B cell (primary cell): ENCODE measurements around the gene SNCB. TPM values are rescaled to one million over a fixed set of nuclear protein-coding genes. Genes with fewer than 3 reads are reported as not detected.

Experiments used
- ATAC-seq: fragments of 200-7000 bp; cut with Tn5 transposase; one replicate; pipeline ENCODE4 v1.10.0; 2021; ENCODE audit warnings: low read depth, mild to moderate bottlenecking, moderate number of reproducible peaks, moderate library complexity
- CTCF ChIA-PET: fragments of 350-600 bp; sonication (Branson Sonifier 250); formaldehyde crosslinking; loops from one replicate; lab custom pipeline; 2021; ENCODE audit warnings: antibody characterized with exemption, inconsistent platforms; lab: Charles Lee
- POLR2A ChIA-PET: fragments of 350-600 bp; sonication (Branson Sonifier 250); formaldehyde crosslinking; loops from one replicate; lab custom pipeline; 2021; ENCODE audit warnings: antibody characterized with exemption; lab: Charles Lee
- DNase-seq: peaks from one replicate; pipeline ENCODE4 v3.0.0; 2013
- H2AFZ ChIP-seq: 2 replicates; pipeline ENCODE4 v1.6.1; 2012; ENCODE audit warnings: mild to moderate bottlenecking, low read depth, low read length; ENCODE audit not compliant: insufficient read depth, poor library complexity, severe bottlenecking
- H3K27ac ChIP-seq, 2 donors: 1 replicate in 1 of 2; 2 replicates in 1 of 2; pipeline ENCODE4 v1.5.1; 2012 to 2013; ENCODE audit warnings: low read length in 2 of 2, mild to moderate bottlenecking in 2 of 2, moderate library complexity in 1 of 2
- H3K27me3 ChIP-seq, 4 experiments: fragments of 200-600 bp in 1 of 4; sonication (generic) in 1 of 4; replicated peaks in 1 of 4; 1 replicate in 2 of 4; 2 replicates in 2 of 4; pipeline versions ENCODE4 v1.6.1 to v1.7.0; 2013 to 2016; ENCODE audit warnings: low read length in 3 of 4, mild to moderate bottlenecking in 2 of 4, mixed read lengths in 1 of 4, moderate library complexity in 1 of 4; ENCODE audit not compliant: insufficient read depth in 4 of 4, control insufficient read depth in 3 of 4; ENCODE audit errors: control extremely low read depth in 1 of 4
- H3K36me3 ChIP-seq, 2 experiments: replicated peaks in 1 of 2; 1 replicate in 1 of 2; 2 replicates in 1 of 2; pipeline versions ENCODE4 v1.6.1 to v1.7.1; 2013; ENCODE audit warnings: low read length in 1 of 2; ENCODE audit not compliant: insufficient read depth in 2 of 2, control insufficient read depth in 1 of 2; ENCODE audit errors: control extremely low read depth in 1 of 2, extremely low read depth in 1 of 2
- H3K4me1 ChIP-seq, 2 donors: fragments of 200-600 bp in 1 of 2; sonication (generic) in 1 of 2; 1 replicate in 1 of 2; 2 replicates in 1 of 2; pipeline versions ENCODE4 v1.5.1 to v1.6.1; 2013 to 2017; ENCODE audit warnings: low read length in 2 of 2; ENCODE audit not compliant: control insufficient read depth in 2 of 2, insufficient read depth in 2 of 2
- H3K4me2 ChIP-seq: replicated peaks from 2 replicates; pipeline ENCODE3; 2012; ENCODE audit warnings: mild to moderate bottlenecking, low read depth, low read length; ENCODE audit not compliant: poor library complexity, severe bottlenecking
- H3K4me3 ChIP-seq, 5 experiments: fragments of 200-600 bp in 1 of 5; sonication (generic) in 1 of 5; 1 replicate in 3 of 5; 2 replicates in 2 of 5; pipeline versions ENCODE4 v1.5.1 to v1.7.0; 2011 to 2016; ENCODE audit warnings: low read length in 4 of 5, mild to moderate bottlenecking in 4 of 5, low read depth in 2 of 5, control low read depth in 1 of 5, moderate library complexity in 1 of 5; ENCODE audit not compliant: insufficient read depth in 1 of 5; ENCODE audit errors: control extremely low read depth in 1 of 5, extremely low read depth in 1 of 5
- H3K79me2 ChIP-seq: fragments of 200-600 bp; sonication (generic); one replicate; pipeline ENCODE4 v1.6.0; 2016; ENCODE audit warnings: low read length; ENCODE audit not compliant: control insufficient read depth, insufficient read depth
- H3K9ac ChIP-seq: fragments of 200-600 bp; sonication (generic); 2 replicates; pipeline ENCODE4 v1.6.1; 2017; ENCODE audit warnings: mild to moderate bottlenecking, low read length, moderate library complexity
- H3K9me3 ChIP-seq, 3 donors: one replicate each; pipeline versions ENCODE4 v1.6.1 to v1.7.1; 2013; ENCODE audit warnings: low read length in 2 of 3; ENCODE audit not compliant: control insufficient read depth in 2 of 3, insufficient read depth in 1 of 3; ENCODE audit errors: control extremely low read depth in 1 of 3
- H4K20me1 ChIP-seq: 2 replicates; pipeline ENCODE4 v1.6.0; 2012; ENCODE audit warnings: mild to moderate bottlenecking, low read length; ENCODE audit not compliant: insufficient read depth, control insufficient read depth, poor library complexity, severe bottlenecking
- H3K27ac Mint-ChIP-seq: one replicate; pipeline ENCODE4 v1.8.0; 2021; ENCODE audit warnings: mixed read lengths
- H3K27me3 Mint-ChIP-seq: one replicate; pipeline ENCODE4 v1.8.0; 2021; ENCODE audit warnings: mixed read lengths
- H3K4me1 Mint-ChIP-seq: one replicate; pipeline ENCODE4 v1.8.0; 2021; ENCODE audit warnings: mixed read lengths
- H3K4me3 Mint-ChIP-seq: one replicate; pipeline ENCODE4 v1.8.0; 2021; ENCODE audit warnings: mixed read lengths
- H3K9me3 Mint-ChIP-seq: one replicate; pipeline ENCODE4 v1.8.0; 2022; ENCODE audit warnings: mixed read lengths; ENCODE audit not compliant: insufficient read depth
- EZH2 ChIP-seq: IDR thresholded peaks from 2 replicates; pipeline ENCODE4 v1.6.1; 2012; ENCODE audit warnings: borderline replicate concordance, low read depth, mild to moderate bottlenecking, moderate library complexity, low read length; ENCODE audit not compliant: insufficient read depth, poor library complexity, severe bottlenecking
- WGBS: methylation state at CpG from one replicate; pipeline ENCODE4 v1.1.5; 2013; ENCODE audit warnings: missing lambda C conversion rate; ENCODE audit not compliant: insufficient coverage; 5-methylcytosine and 5-hydroxymethylcytosine counted together
- intact Hi-C: fragments of 100-400 bp; cut with micrococcal nuclease; formaldehyde crosslinking; loops from one replicate; pipeline ENCODE4 v1.10.0; 2022
- polyA plus RNA-seq: library from polyadenylated mRNA; depleted of rRNA; stranded (reverse); fragments of >200 nt; gene quantifications from 2 replicates; pipeline ENCODE4 v1.2.3, GENCODE V29; 2012
- total RNA-seq, 2 donors: library from RNA; stranded (reverse); fragments of 120-200 nt in 1 of 2; gene quantifications; 1 replicate in 1 of 2; 2 replicates in 1 of 2; pipeline versions ENCODE4 v1.2.3 to v1.2.4, GENCODE V29; 2013 to 2022
- TF ChIP-seq, protein P1 (sequence below): fragments of 200-600 bp; IDR thresholded peaks from one replicate; pipeline ENCODE4 v1.8.0; 2022; ENCODE audit warnings: antibody characterized with exemption, mild to moderate bottlenecking

SNCB gene
- total and polyA plus RNA-seq, 2 donors (not counting 1 experiment from before 2014, with no cell fraction given): 0.09 TPM; not detected in 1

GRCh38 chr5:176673651-176674583, 43.6 kb upstream of the SNCB start:
- Histone ChIP-seq H3K36me3 (no peaks in the 10 kb centered on the region), H3K27ac (no peak overlapping the region), H3K27me3 (peaks cover 0 to 23% (median 5%) of the 10 kb centered on the region in 4 experiments), H3K79me2 (no peaks in the 10 kb centered on the region), H3K4me3 (no peak overlapping the region), H2AFZ (no peak overlapping the region), H3K4me2 (no peak overlapping the region), H3K9me3 (no peaks in the 10 kb centered on the region), H3K9ac (no peak overlapping the region), H3K4me1 (no peaks in the 10 kb centered on the region), H4K20me1 (no peaks in the 10 kb centered on the region)
- no peak overlapping the region for H3K4me3 Mint-ChIP-seq
- DNase-seq (no peak), ATAC-seq (no peak)
- H3K9me3 Mint-ChIP-seq: no peaks in the 10 kb centered on the region
- intact Hi-C loops: no loop called here
- ChIA-PET POLR2A (no interaction called here), CTCF (interaction anchor here (1.2 to 1.4 kb wide), 2 partner anchors 13 to 16 kb away, joined by 4 to 5 read pairs; no protein-coding TSS in a partner anchor)
- peaks cover 3% of the 10 kb centered on the region for H3K4me1 Mint-ChIP-seq
- no peak for TF ChIP-seq EZH2
- TF ChIP-seq, protein P1, sequence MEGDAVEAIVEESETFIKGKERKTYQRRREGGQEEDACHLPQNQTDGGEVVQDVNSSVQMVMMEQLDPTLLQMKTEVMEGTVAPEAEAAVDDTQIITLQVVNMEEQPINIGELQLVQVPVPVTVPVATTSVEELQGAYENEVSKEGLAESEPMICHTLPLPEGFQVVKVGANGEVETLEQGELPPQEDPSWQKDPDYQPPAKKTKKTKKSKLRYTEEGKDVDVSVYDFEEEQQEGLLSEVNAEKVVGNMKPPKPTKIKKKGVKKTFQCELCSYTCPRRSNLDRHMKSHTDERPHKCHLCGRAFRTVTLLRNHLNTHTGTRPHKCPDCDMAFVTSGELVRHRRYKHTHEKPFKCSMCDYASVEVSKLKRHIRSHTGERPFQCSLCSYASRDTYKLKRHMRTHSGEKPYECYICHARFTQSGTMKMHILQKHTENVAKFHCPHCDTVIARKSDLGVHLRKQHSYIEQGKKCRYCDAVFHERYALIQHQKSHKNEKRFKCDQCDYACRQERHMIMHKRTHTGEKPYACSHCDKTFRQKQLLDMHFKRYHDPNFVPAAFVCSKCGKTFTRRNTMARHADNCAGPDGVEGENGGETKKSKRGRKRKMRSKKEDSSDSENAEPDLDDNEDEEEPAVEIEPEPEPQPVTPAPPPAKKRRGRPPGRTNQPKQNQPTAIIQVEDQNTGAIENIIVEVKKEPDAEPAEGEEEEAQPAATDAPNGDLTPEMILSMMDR: no peak
- H3K27ac Mint-ChIP-seq: no peak overlapping the region
- H3K27me3 Mint-ChIP-seq: peaks cover 52% of the 10 kb centered on the region
- 90% methylated on average over 16 of the region's 18 CpGs for WGBS
